Suprapubic skin (tissue), 4 donors: Measurements from ENCODE around the gene MAST4. TPM values are rescaled to one million over a fixed set of nuclear protein-coding genes. Genes with fewer than 3 reads are reported as not detected.

Experiments used
- DNase-seq, 2 donors: peaks; one replicate each; pipeline ENCODE4 v3.0.0-alpha.2; 2019; ENCODE audit warnings: low spot score in 2 of 2
- H3K27ac ChIP-seq: fragments of 200-600 bp; sonication (generic); one replicate; pipeline ENCODE4 v1.5.1; 2019
- H3K27me3 ChIP-seq: fragments of 200-600 bp; sonication (generic); one replicate; pipeline ENCODE4 v1.5.1; 2019
- H3K36me3 ChIP-seq: fragments of 200-600 bp; sonication (generic); one replicate; pipeline ENCODE4 v1.5.1; 2019
- H3K4me1 ChIP-seq: fragments of 200-600 bp; sonication (generic); one replicate; pipeline ENCODE4 v1.5.1; 2019
- H3K4me3 ChIP-seq: fragments of 200-600 bp; sonication (generic); one replicate; pipeline ENCODE4 v1.5.1; 2019; ENCODE audit warnings: mild to moderate bottlenecking
- H3K9me3 ChIP-seq: fragments of 200-600 bp; sonication (generic); one replicate; pipeline ENCODE4 v1.5.1; 2019
- EP300 ChIP-seq: sonication (generic); formaldehyde crosslinking; IDR thresholded peaks from one replicate; pipeline ENCODE4 v1.6.1; 2017; ENCODE audit warnings: antibody characterized with exemption
- POLR2A ChIP-seq, 2 donors: fragments of 450-650 bp; IDR thresholded peaks; one replicate each; pipeline ENCODE4 v1.6.1; 2017; ENCODE audit warnings: antibody characterized with exemption in 2 of 2, mild to moderate bottlenecking in 2 of 2, moderate library complexity in 2 of 2
- POLR2AphosphoS5 ChIP-seq, 3 donors: sonication (generic); formaldehyde crosslinking; IDR thresholded peaks; one replicate each; pipeline ENCODE4 v1.6.1; 2017; ENCODE audit warnings: antibody characterized with exemption in 3 of 3
- WGBS: methylation state at CpG from one replicate; pipeline ENCODE4 v1.1.5; 2018; 5-methylcytosine and 5-hydroxymethylcytosine counted together
- total RNA-seq, 4 donors: library from RNA; depleted of rRNA; stranded (reverse); fragments of >200 nt; gene quantifications; one replicate each; pipeline ENCODE4 v1.1.0, GENCODE V29; 2016
- TF ChIP-seq, protein P1 (sequence below), 2 donors: fragments of 200-600 bp in 1 of 2; fragments of 450-650 bp in 1 of 2; sonication (generic) in 1 of 2; IDR thresholded peaks; one replicate each; pipeline ENCODE4 v1.5.1; 2016 to 2019; ENCODE audit warnings: antibody characterized with exemption in 2 of 2, mild to moderate bottlenecking in 1 of 2, moderate library complexity in 1 of 2

The MAST4 gene
- total RNA-seq, 4 donors from 2014 or later: 79.2 to 144 (median 98.1) TPM

DNA sequence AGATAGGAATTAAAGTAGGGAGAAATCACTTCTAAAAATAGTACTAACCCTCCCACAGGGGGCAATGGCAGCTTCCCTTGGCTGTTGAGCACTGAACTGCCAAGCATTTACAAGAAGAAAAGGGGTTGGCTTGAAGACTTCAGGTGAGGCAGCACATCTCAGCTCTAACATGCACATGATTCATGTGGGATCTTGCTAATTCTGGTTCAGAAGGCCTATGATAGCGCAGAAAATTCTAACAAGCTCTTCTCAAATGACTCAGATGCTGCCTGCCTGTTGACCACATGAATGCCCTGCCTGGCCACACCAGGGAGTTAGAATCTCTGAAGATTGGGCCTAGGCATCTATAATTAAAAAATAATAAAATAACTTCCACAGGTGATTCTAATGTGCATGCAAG, 577.8 kb downstream of the MAST4 start:
- Histone ChIP-seq H3K4me1 (no peaks in the 10 kb centered on the region), H3K27me3 (no peaks in the 10 kb centered on the region), H3K27ac (no peak overlapping the region), H3K36me3 (no peaks in the 10 kb centered on the region), H3K4me3 (no peak overlapping the region), H3K9me3 (no peaks in the 10 kb centered on the region)
- WGBS: 75% methylated on average over 1 of the region's 1 CpG
- TF ChIP-seq POLR2AphosphoS5 (IDR thresholded peaks at IDR 0.05) (no peak), POLR2A (IDR thresholded peaks at IDR 0.05) (no peak), EP300 (no peak)
- TF ChIP-seq, protein P1, sequence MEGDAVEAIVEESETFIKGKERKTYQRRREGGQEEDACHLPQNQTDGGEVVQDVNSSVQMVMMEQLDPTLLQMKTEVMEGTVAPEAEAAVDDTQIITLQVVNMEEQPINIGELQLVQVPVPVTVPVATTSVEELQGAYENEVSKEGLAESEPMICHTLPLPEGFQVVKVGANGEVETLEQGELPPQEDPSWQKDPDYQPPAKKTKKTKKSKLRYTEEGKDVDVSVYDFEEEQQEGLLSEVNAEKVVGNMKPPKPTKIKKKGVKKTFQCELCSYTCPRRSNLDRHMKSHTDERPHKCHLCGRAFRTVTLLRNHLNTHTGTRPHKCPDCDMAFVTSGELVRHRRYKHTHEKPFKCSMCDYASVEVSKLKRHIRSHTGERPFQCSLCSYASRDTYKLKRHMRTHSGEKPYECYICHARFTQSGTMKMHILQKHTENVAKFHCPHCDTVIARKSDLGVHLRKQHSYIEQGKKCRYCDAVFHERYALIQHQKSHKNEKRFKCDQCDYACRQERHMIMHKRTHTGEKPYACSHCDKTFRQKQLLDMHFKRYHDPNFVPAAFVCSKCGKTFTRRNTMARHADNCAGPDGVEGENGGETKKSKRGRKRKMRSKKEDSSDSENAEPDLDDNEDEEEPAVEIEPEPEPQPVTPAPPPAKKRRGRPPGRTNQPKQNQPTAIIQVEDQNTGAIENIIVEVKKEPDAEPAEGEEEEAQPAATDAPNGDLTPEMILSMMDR (IDR thresholded peaks at IDR 0.05): no peak
- DNase-seq: no peak

DNA sequence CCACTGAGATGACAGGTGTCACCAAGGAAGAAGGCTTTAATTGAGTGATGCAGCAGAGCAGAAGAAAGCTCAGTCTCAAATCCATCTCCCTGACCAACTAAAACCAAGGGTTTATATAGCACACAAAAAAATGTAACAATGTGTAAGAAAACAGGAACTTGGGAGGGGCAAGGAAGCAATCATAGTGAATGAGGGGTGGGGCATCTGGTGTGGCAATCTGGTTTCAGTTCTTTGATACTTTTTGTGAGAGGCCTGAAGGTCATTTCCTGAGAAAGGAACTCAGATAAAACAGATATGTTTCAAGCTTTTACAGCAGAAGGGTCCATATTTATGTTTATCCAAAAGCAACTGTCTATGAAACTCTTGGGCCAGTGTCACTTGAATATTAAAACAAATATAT, 580.7 kb downstream of the MAST4 start:
- DNase-seq: no peak
- H3K27me3 ChIP-seq: no peaks in the 10 kb centered on the region
- TF ChIP-seq, protein P1 (IDR thresholded peaks at IDR 0.05): no peak
- TF ChIP-seq POLR2A (IDR thresholded peaks at IDR 0.05) (no peak), POLR2AphosphoS5 (IDR thresholded peaks at IDR 0.05) (no peak), EP300 (no peak)
- no peaks in the 10 kb centered on the region for H3K36me3 ChIP-seq
- H3K9me3 ChIP-seq: no peaks in the 10 kb centered on the region
- no peak overlapping the region for H3K4me3 ChIP-seq
- no peak overlapping the region for H3K27ac ChIP-seq
- H3K4me1 ChIP-seq: peaks cover 5% of the 10 kb centered on the region

DNA sequence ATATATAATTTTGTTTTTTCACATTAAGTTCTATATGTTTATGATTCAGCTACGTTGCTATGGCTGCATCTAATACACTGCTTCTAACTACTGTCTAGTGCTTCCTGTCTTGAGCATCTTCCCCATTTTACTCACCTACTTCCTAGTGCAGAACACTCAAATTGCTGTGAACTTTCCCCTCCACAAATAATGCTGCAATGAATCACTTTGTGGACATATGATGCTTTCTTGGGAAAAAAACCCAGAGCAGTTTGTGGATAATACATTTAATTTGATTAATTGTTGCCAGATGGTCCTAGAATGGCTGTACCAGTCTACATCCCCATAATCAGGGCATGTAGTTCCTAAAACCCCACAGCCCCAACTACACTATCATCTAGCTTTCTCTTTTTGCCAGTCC, 581.9 kb downstream of the MAST4 start:
- Histone ChIP-seq H3K4me3 (no peak overlapping the region), H3K36me3 (no peaks in the 10 kb centered on the region), H3K4me1 (peaks cover 16% of the 10 kb centered on the region), H3K27ac (no peak overlapping the region), H3K27me3 (no peaks in the 10 kb centered on the region), H3K9me3 (no peaks in the 10 kb centered on the region)
- WGBS: 88% methylated on average over 1 of the region's 1 CpG
- DNase-seq: no peak
- TF ChIP-seq POLR2A (IDR thresholded peaks at IDR 0.05) (no peak), EP300 (no peak), POLR2AphosphoS5 (IDR thresholded peaks at IDR 0.05) (no peak)
- TF ChIP-seq, protein P1 (IDR thresholded peaks at IDR 0.05): no peak

DNA sequence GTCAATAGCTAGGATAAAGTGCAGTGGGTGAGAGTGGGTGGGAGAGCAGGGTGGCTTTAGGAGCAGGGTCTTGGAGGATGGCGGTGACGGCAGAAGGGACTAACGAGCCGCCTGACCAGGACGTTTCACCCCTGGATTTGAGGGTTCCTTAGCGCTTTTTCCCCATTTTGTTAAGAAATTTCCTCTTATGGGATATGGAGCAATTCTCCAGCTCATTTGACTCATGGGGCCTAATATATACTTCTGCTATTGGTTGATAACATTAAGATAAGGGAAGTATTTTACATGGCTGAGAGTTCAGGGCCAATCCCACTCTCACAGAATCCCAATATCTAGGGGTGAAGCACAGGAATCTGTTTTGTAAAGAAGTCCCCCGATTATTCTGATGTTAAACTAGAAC, 582.8 kb downstream of the MAST4 start:
- no peaks in the 10 kb centered on the region for H3K36me3 ChIP-seq
- no peak for DNase-seq
- H3K9me3 ChIP-seq: no peaks in the 10 kb centered on the region
- H3K4me1 ChIP-seq: peaks cover 17% of the 10 kb centered on the region
- H3K27me3 ChIP-seq: no peaks in the 10 kb centered on the region
- no peak overlapping the region for H3K4me3 ChIP-seq
- 88% methylated on average over 7 of the region's 7 CpGs for WGBS
- TF ChIP-seq EP300: no peak
- TF ChIP-seq, protein P1 (IDR thresholded peaks at IDR 0.05): no peak
- no peak for TF ChIP-seq POLR2AphosphoS5 (IDR thresholded peaks at IDR 0.05)
- no peak overlapping the region for H3K27ac ChIP-seq

DNA sequence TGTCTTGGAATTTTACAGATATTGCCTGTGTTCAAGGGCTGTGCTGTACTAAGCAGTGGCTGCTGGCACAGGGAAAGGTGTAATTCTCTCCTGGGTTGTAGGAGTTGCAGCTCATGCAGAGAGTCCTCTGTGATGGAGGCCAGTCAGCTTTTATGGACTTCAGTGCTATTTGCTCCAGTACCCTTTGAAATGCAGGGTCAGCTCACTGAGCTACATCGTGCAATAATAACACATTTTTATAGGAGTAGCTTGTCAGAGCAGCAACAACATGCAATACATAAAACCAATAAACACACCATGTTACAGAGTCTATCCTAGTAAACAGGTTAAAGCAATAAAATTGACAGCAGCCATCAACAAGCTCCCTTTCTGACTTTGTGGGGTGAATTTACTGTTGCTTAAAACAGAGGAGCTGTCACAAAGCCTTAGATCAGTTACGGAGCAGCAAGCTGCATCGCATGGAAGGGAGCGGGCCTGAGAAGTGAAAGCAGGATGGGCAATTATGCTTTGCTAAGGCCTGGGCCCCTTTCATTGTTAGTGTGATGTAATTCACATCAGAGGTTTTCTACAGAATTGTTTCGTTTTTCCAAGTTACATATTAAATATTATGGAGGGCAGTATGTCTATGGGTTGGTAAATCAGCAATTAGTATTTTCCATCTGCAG, 583.6 kb downstream of the MAST4 start:
- WGBS: 90% methylated on average over 5 of the region's 5 CpGs
- Histone ChIP-seq H3K9me3 (no peaks in the 10 kb centered on the region), H3K27me3 (no peaks in the 10 kb centered on the region), H3K27ac (no peak overlapping the region), H3K4me1 (peaks cover 17% of the 10 kb centered on the region), H3K4me3 (no peak overlapping the region), H3K36me3 (no peaks in the 10 kb centered on the region)
- TF ChIP-seq POLR2AphosphoS5 (IDR thresholded peaks at IDR 0.05) (no peak), EP300 (no peak), POLR2A (IDR thresholded peaks at IDR 0.05) (no peak)
- TF ChIP-seq, protein P1 (IDR thresholded peaks at IDR 0.05): no peak
- no peak for DNase-seq
